Measurements from ENCODE around the gene MDGA2.

Gene MDGA2

GRCh38 chr14:47278233-47278842 lies 397.1 kb downstream of the MDGA2 start:
- DNase-seq (ENCODE audit: low spot score): peak; percentile 38
- TF ChIP-seq, protein P1, sequence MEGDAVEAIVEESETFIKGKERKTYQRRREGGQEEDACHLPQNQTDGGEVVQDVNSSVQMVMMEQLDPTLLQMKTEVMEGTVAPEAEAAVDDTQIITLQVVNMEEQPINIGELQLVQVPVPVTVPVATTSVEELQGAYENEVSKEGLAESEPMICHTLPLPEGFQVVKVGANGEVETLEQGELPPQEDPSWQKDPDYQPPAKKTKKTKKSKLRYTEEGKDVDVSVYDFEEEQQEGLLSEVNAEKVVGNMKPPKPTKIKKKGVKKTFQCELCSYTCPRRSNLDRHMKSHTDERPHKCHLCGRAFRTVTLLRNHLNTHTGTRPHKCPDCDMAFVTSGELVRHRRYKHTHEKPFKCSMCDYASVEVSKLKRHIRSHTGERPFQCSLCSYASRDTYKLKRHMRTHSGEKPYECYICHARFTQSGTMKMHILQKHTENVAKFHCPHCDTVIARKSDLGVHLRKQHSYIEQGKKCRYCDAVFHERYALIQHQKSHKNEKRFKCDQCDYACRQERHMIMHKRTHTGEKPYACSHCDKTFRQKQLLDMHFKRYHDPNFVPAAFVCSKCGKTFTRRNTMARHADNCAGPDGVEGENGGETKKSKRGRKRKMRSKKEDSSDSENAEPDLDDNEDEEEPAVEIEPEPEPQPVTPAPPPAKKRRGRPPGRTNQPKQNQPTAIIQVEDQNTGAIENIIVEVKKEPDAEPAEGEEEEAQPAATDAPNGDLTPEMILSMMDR (IDR thresholded peaks at IDR 0.05; ENCODE audit: extremely low read depth, insufficient read depth, missing control alignments): peak; percentile 79
- in situ Hi-C loops (cut with MboI; ENCODE audit: low pct_unique_long_range_greater_than_20kb, low sequenced_read_pairs, unreplicated experiment): no loop called here

- in situ Hi-C loops (cut with MboI; ENCODE audit: low pct_unique_long_range_greater_than_20kb, low sequenced_read_pairs, unreplicated experiment): no loop called here
- no peak for DNase-seq (ENCODE audit: low spot score)
- TF ChIP-seq, protein P1 (IDR thresholded peaks at IDR 0.05; ENCODE audit: extremely low read depth, insufficient read depth, missing control alignments): no peak
Measured at GRCh38 chr14:47277703-47278102, 397.7 kb downstream of the MDGA2 start.

DNA sequence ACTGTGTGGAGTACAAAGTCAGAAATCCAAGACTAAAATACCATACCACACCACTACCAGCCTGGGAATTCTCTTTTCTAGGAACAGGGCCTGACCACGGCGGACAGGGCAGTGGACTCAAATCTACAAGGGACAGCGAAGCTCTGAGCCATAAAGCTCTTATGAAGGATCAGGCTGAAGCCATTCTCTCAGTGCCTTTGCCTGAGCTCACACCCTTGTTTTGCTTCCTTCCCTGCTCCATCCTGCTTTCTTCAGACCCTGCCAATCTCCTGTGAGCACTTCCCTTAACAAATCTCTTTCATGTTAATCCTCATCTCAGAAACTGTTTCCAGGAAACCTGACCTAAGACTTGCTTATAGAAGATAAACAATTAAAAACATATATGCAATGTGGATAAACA lies 398.5 kb downstream of the MDGA2 start:
- TF ChIP-seq, protein P1 (IDR thresholded peaks at IDR 0.05; ENCODE audit: extremely low read depth, insufficient read depth, missing control alignments): no peak
- no peak for DNase-seq (ENCODE audit: low spot score)
- in situ Hi-C loops (cut with MboI; ENCODE audit: low pct_unique_long_range_greater_than_20kb, low sequenced_read_pairs, unreplicated experiment): no loop called here

DNA sequence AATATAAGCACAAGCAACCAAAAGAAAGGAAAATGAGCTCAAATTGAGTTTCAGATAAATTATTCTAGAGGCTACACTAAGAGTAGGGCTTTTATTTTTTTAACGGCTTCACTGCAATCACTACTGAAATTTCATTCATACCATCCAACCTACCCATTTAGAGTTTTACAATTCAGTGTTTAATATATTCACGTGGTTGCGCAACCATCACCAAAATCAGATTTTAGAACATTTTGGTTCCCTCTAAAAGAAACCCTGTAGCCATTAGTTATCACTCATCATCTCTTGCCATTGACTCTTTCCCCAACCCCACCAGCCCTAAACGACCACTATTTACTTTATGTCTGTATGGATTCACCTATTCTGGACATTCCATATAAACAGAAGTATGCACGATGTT lies 401.5 kb downstream of the MDGA2 start:
- in situ Hi-C loops (cut with MboI; ENCODE audit: low pct_unique_long_range_greater_than_20kb, low sequenced_read_pairs, unreplicated experiment): no loop called here
- no peak for DNase-seq (ENCODE audit: low spot score)
- TF ChIP-seq, protein P1 (IDR thresholded peaks at IDR 0.05; ENCODE audit: extremely low read depth, insufficient read depth, missing control alignments): no peak

- no peak for DNase-seq (ENCODE audit: low spot score)
- in situ Hi-C loops (cut with MboI; ENCODE audit: low pct_unique_long_range_greater_than_20kb, low sequenced_read_pairs, unreplicated experiment): no loop called here
- TF ChIP-seq, protein P1 (IDR thresholded peaks at IDR 0.05; ENCODE audit: extremely low read depth, insufficient read depth, missing control alignments): no peak
Measured at GRCh38 chr14:47270715-47271114, 404.7 kb downstream of the MDGA2 start.

GRCh38 chr14:47269756-47270492 lies 405.5 kb downstream of the MDGA2 start:
- in situ Hi-C loops (cut with MboI; ENCODE audit: low pct_unique_long_range_greater_than_20kb, low sequenced_read_pairs, unreplicated experiment): no loop called here
- no peak for DNase-seq (ENCODE audit: low spot score)
- TF ChIP-seq, protein P1 (IDR thresholded peaks at IDR 0.05; ENCODE audit: extremely low read depth, insufficient read depth, missing control alignments): no peak
